ENCODE data around the gene ABCB4.
A peak's percentile ranks its signal among the peaks of the same experiment; 100 is the strongest.

GRCh38 chr7:87506246-87507180 is 31.0 kb upstream of the ABCB4 start:
- TF ChIP-seq CTCF (conservative IDR thresholded peaks at IDR 0.05; ENCODE audit: low read length) (peak; percentile 69), EZH2phosphoT487 (IDR thresholded peaks at IDR 0.05; ENCODE audit: borderline replicate concordance) (no peak)
